H9 (cell line): ENCODE results near the gene TAOK3. TPM values are rescaled to one million over a fixed set of nuclear protein-coding genes. Genes with fewer than 3 reads are reported as not detected.

Experiments used
- DNase-seq: peaks from one replicate; pipeline ENCODE4 v3.0.0-alpha.2; 2017
- H2AFZ ChIP-seq: one replicate; pipeline ENCODE4 v1.6.1; 2013; ENCODE audit warnings: mild to moderate bottlenecking, low read length, control low read depth, moderate library complexity
- H2AK5ac ChIP-seq: 2 replicates; pipeline ENCODE4 v1.6.1; 2013; ENCODE audit warnings: low read length, control low read depth, mixed read lengths; ENCODE audit not compliant: insufficient read length
- H2BK120ac ChIP-seq: one replicate; pipeline ENCODE4 v1.6.1; 2013; ENCODE audit warnings: low read depth, mild to moderate bottlenecking, low read length, control low read depth, inconsistent platforms; ENCODE audit not compliant: poor library complexity, severe bottlenecking
- H2BK12ac ChIP-seq: 2 replicates; pipeline ENCODE4 v1.6.1; 2013; ENCODE audit warnings: low read length, control low read depth, mixed read lengths, low read depth; ENCODE audit not compliant: insufficient read length
- H2BK15ac ChIP-seq: 2 replicates; pipeline ENCODE4 v1.6.1; 2013; ENCODE audit warnings: low read depth, low read length, control low read depth
- H2BK20ac ChIP-seq: one replicate; pipeline ENCODE4 v1.6.1; 2013; ENCODE audit warnings: low read depth, mild to moderate bottlenecking, low read length, control low read depth, inconsistent platforms; ENCODE audit not compliant: poor library complexity, severe bottlenecking
- H2BK5ac ChIP-seq: 2 replicates; pipeline ENCODE4 v1.6.1; 2013; ENCODE audit warnings: low read length, control low read depth, mixed read lengths; ENCODE audit not compliant: insufficient read length
- H3K14ac ChIP-seq: 2 replicates; pipeline ENCODE4 v1.6.1; 2013; ENCODE audit warnings: low read length, control low read depth; ENCODE audit not compliant: insufficient read depth
- H3K18ac ChIP-seq: 2 replicates; pipeline ENCODE4 v1.6.1; 2013; ENCODE audit warnings: low read depth, mild to moderate bottlenecking, mixed read lengths, low read length, control low read depth; ENCODE audit not compliant: insufficient read length
- H3K23ac ChIP-seq: 2 replicates; pipeline ENCODE4 v1.6.1; 2013; ENCODE audit warnings: low read length, control low read depth, mixed read lengths, low read depth; ENCODE audit not compliant: insufficient read length
- H3K23me2 ChIP-seq: 2 replicates; pipeline ENCODE4 v1.6.1; 2013; ENCODE audit warnings: low read depth, mild to moderate bottlenecking, mixed read lengths, low read length, control low read depth; ENCODE audit not compliant: insufficient read length, poor library complexity, severe bottlenecking
- H3K27ac ChIP-seq: 2 replicates; pipeline ENCODE4 v1.5.1; 2013; ENCODE audit warnings: low read length, control low read depth, mixed read lengths, low read depth; ENCODE audit not compliant: insufficient read length
- H3K27me3 ChIP-seq: 2 replicates; pipeline ENCODE4 v1.6.1; 2013; ENCODE audit warnings: low read length, control low read depth, inconsistent platforms; ENCODE audit not compliant: insufficient read depth
- H3K4ac ChIP-seq: 2 replicates; pipeline ENCODE4 v1.6.1; 2013; ENCODE audit warnings: low read depth, mild to moderate bottlenecking, control low read depth, inconsistent platforms, low read length, moderate library complexity
- H3K4me1 ChIP-seq: 2 replicates; pipeline ENCODE4 v1.6.1; 2013; ENCODE audit warnings: low read length, control low read depth, inconsistent platforms; ENCODE audit not compliant: insufficient read depth
- H3K4me2 ChIP-seq: 2 replicates; pipeline ENCODE4 v1.6.1; 2013; ENCODE audit warnings: low read length, control low read depth, mixed read lengths; ENCODE audit not compliant: insufficient read length, insufficient read depth
- H3K56ac ChIP-seq: 2 replicates; pipeline ENCODE4 v1.6.1; 2013; ENCODE audit warnings: low read depth, mild to moderate bottlenecking, mixed read lengths, low read length, control low read depth; ENCODE audit not compliant: insufficient read length
- H3K79me1 ChIP-seq: 2 replicates; pipeline ENCODE4 v1.6.1; 2013; ENCODE audit warnings: low read depth, mild to moderate bottlenecking, moderate library complexity, low read length, control low read depth, inconsistent platforms; ENCODE audit not compliant: insufficient read depth, poor library complexity, severe bottlenecking
- H3K79me2 ChIP-seq: 2 replicates; pipeline ENCODE4 v1.6.1; 2013; ENCODE audit warnings: low read length, control low read depth, inconsistent platforms; ENCODE audit not compliant: insufficient read depth
- H3K9ac ChIP-seq: 2 replicates; pipeline ENCODE4 v1.6.1; 2013; ENCODE audit warnings: low read length, control low read depth, mixed read lengths; ENCODE audit not compliant: insufficient read length; ENCODE audit errors: extremely low read depth
- H3K9me3 ChIP-seq: one replicate; pipeline ENCODE4 v1.6.1; 2013; ENCODE audit warnings: low read depth, low read length, inconsistent platforms; ENCODE audit not compliant: control insufficient read depth
- H3T11ph ChIP-seq: one replicate; pipeline ENCODE4 v1.6.1; 2013; ENCODE audit warnings: mild to moderate bottlenecking, low read length, control low read depth, inconsistent platforms
- H4K20me1 ChIP-seq: one replicate; pipeline ENCODE4 v1.6.1; 2013; ENCODE audit not compliant: control insufficient read depth, insufficient read length, insufficient read depth
- H4K5ac ChIP-seq: 2 replicates; pipeline ENCODE4 v1.6.1; 2013; ENCODE audit warnings: low read depth, mild to moderate bottlenecking, mixed read lengths, low read length, control low read depth; ENCODE audit not compliant: insufficient read length
- H4K8ac ChIP-seq: replicated peaks from 2 replicates; pipeline ENCODE4 v1.6.1; 2013; ENCODE audit warnings: low read length, control low read depth, mixed read lengths, low read depth; ENCODE audit not compliant: insufficient read length
- H4K91ac ChIP-seq: 2 replicates; pipeline ENCODE4 v1.6.1; 2013; ENCODE audit warnings: low read depth, mild to moderate bottlenecking, moderate library complexity, mixed read lengths, low read length, control low read depth; ENCODE audit not compliant: insufficient read length
- H3K27ac Mint-ChIP-seq, 3 experiments: 2 replicates in 2 of 3; 3 replicates in 1 of 3; pipeline ENCODE4 v1.8.0; 2020 to 2021; ENCODE audit warnings: mixed read lengths in 3 of 3, mild to moderate bottlenecking in 1 of 3, moderate library complexity in 1 of 3
- H3K27me3 Mint-ChIP-seq: 2 replicates; pipeline ENCODE4 v1.8.0; 2021; ENCODE audit warnings: low read depth, mild to moderate bottlenecking, moderate library complexity, mixed read lengths
- H3K36me3 Mint-ChIP-seq, 3 experiments: 2 replicates in 2 of 3; 3 replicates in 1 of 3; pipeline ENCODE4 v1.8.0; 2020 to 2021; ENCODE audit warnings: low read depth in 3 of 3, mixed read lengths in 3 of 3; ENCODE audit not compliant: insufficient read depth in 1 of 3
- H3K4me1 Mint-ChIP-seq, 2 experiments: 2 replicates each; pipeline ENCODE4 v1.8.0; 2020; ENCODE audit warnings: mixed read lengths in 2 of 2
- H3K4me3 Mint-ChIP-seq, 2 experiments: 2 replicates in 1 of 2; 3 replicates in 1 of 2; pipeline ENCODE4 v1.8.0; 2020 to 2021; ENCODE audit warnings: mild to moderate bottlenecking in 2 of 2, mixed read lengths in 2 of 2, moderate library complexity in 1 of 2
- H3K9me3 Mint-ChIP-seq, 2 experiments: 2 replicates in 1 of 2; 3 replicates in 1 of 2; pipeline ENCODE4 v1.8.0; 2020; ENCODE audit warnings: mild to moderate bottlenecking in 2 of 2, mixed read lengths in 2 of 2, moderate library complexity in 1 of 2
- WGBS: extraction: QIAGEN DNeasy Blood & Tissue Kit; methylation state at CpG from one replicate; pipeline ENCODE4 v1.1.7; 2013; ENCODE audit warnings: missing lambda C conversion rate, low lambda C conversion rate, mixed read lengths; ENCODE audit not compliant: insufficient read length; ENCODE audit errors: extremely low coverage; 5-methylcytosine and 5-hydroxymethylcytosine counted together
- total RNA-seq: library from RNA; stranded (reverse); gene quantifications from 2 replicates; pipeline ENCODE4 v1.2.1, GENCODE V29; 2021
- TF ChIP-seq, protein P1 (sequence below): fragments of 200-600 bp; sonication (generic); conservative IDR thresholded peaks from 3 replicates; pipeline ENCODE4 v1.8.0; 2021; ENCODE audit warnings: antibody characterized with exemption, mild to moderate bottlenecking

The TAOK3 gene
- total RNA-seq, 1 experiment from 2014 or later: 5.2 TPM

DNA sequence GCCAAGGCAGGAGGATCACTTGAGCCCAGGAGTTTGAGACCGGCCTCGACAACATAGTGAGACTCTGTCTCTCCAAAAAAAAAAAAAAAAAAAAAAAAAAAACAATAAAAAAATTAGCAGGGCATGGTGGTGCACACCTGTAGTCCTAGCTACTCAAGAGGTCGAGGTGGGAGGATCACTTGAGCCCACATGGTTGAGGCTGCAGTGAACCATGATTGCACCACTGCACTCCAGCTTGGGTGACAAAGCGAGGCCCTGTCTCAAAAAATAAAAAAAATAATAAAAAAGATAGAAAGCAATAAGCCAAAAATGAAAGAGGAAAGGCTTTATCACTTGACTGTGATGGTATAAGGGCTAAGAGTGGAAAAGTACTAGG, 247.0 kb downstream of the TAOK3 start:
- no peak overlapping the region for H3K4me2 ChIP-seq
- Mint-ChIP-seq H3K36me3 (peaks cover under 1 to 6% (median 5%) of the 10 kb centered on the region in 3 experiments; a peak in 4 of 7 replicates), H3K9me3 (0 out of 5 replicates have a peak, but pooled peaks cover 0 to 5% of the 10 kb centered on the region in 2 experiments), H3K27me3 (no peaks in the 10 kb centered on the region), H3K4me1 (peaks cover 9 to 11% of the 10 kb centered on the region in 2 experiments), H3K4me3 (no peak overlapping the region), H3K27ac (no peak overlapping the region)
- no peak overlapping the region for H3K27ac ChIP-seq
- H3K23me2 ChIP-seq: no peaks in the 10 kb centered on the region
- no peak overlapping the region for H2BK15ac ChIP-seq
- H2BK12ac ChIP-seq: no peak overlapping the region
- no peak overlapping the region for H3K4ac ChIP-seq
- no peak overlapping the region for H3K23ac ChIP-seq
- H4K8ac ChIP-seq: no peak overlapping the region
- H3K9ac ChIP-seq: no peak overlapping the region
- no peak overlapping the region for H3K56ac ChIP-seq
- no peak overlapping the region for H2AFZ ChIP-seq
- TF ChIP-seq, protein P1, sequence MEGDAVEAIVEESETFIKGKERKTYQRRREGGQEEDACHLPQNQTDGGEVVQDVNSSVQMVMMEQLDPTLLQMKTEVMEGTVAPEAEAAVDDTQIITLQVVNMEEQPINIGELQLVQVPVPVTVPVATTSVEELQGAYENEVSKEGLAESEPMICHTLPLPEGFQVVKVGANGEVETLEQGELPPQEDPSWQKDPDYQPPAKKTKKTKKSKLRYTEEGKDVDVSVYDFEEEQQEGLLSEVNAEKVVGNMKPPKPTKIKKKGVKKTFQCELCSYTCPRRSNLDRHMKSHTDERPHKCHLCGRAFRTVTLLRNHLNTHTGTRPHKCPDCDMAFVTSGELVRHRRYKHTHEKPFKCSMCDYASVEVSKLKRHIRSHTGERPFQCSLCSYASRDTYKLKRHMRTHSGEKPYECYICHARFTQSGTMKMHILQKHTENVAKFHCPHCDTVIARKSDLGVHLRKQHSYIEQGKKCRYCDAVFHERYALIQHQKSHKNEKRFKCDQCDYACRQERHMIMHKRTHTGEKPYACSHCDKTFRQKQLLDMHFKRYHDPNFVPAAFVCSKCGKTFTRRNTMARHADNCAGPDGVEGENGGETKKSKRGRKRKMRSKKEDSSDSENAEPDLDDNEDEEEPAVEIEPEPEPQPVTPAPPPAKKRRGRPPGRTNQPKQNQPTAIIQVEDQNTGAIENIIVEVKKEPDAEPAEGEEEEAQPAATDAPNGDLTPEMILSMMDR: no peak
- no peak overlapping the region for H3T11ph ChIP-seq
- no peaks in the 10 kb centered on the region for H3K79me2 ChIP-seq
- H4K20me1 ChIP-seq: no peaks in the 10 kb centered on the region
- no peak overlapping the region for H2BK120ac ChIP-seq
- H4K5ac ChIP-seq: no peak overlapping the region
- no peaks in the 10 kb centered on the region for H3K27me3 ChIP-seq
- no peak overlapping the region for H3K14ac ChIP-seq
- no peak overlapping the region for H3K18ac ChIP-seq
- no peak for DNase-seq
- H3K79me1 ChIP-seq: no peaks in the 10 kb centered on the region
- H2BK20ac ChIP-seq: no peak overlapping the region
- no CpG with 5 or more reads among the region's 4 CpGs for WGBS
- H2AK5ac ChIP-seq: no peak overlapping the region
- no peak overlapping the region for H4K91ac ChIP-seq
- peaks cover 2% of the 10 kb centered on the region; the same call in 1 of the 2 replicates for H3K4me1 ChIP-seq
- no peaks in the 10 kb centered on the region for H3K9me3 ChIP-seq
- H2BK5ac ChIP-seq: no peak overlapping the region
